C4-2B (cell line): ENCODE measurements around the gene ARHGEF19.

Source experiments
- CTCF ChIP-seq: fragments of 450-650 bp; conservative IDR thresholded peaks from 2 replicates; pipeline ENCODE4 v1.5.1; 2017; ENCODE audit warnings: mild to moderate bottlenecking
- ZFX ChIP-seq: fragments of 450-650 bp; IDR thresholded peaks from 2 replicates; pipeline ENCODE4 v1.6.1; 2017

- TF ChIP-seq CTCF, result no peak
- TF ChIP-seq ZFX, result no peak
Observed at GRCh38 chr1:16155537-16156410, 56.7 kb downstream of the ARHGEF19 start, which contains the start of gene EPHA2.
